Measurements from ENCODE around the gene CXXC4.

Gene CXXC4

GRCh38 chr4:104530426-104530825 is 35.7 kb upstream of the CXXC4 start:
- no peak for ATAC-seq
- TF ChIP-seq CREB5 (CRISPR knock-in tag; IDR thresholded peaks at IDR 0.05; ENCODE audit: low read depth) = no peak
- TF ChIP-seq ZNF565 (CRISPR knock-in tag; conservative IDR thresholded peaks at IDR 0.05; ENCODE audit: low read depth) = no peak
- no peak for TF ChIP-seq CSRNP3 (CRISPR knock-in tag; IDR thresholded peaks at IDR 0.05)
- TF ChIP-seq ZNF8 (CRISPR knock-in tag; IDR thresholded peaks at IDR 0.05) = no peak
- TF ChIP-seq ZC3H10 (CRISPR knock-in tag; IDR thresholded peaks at IDR 0.05) = no peak
- no peak for TF ChIP-seq ISL1 (CRISPR knock-in tag; IDR thresholded peaks at IDR 0.05)
- TF ChIP-seq ZNF70 (CRISPR knock-in tag; IDR thresholded peaks at IDR 0.05) = no peak
- TF ChIP-seq BACH2 (CRISPR knock-in tag; IDR thresholded peaks at IDR 0.05; ENCODE audit: borderline replicate concordance) = no peak
- TF ChIP-seq POU6F1 (CRISPR knock-in tag; IDR thresholded peaks at IDR 0.05; ENCODE audit: borderline replicate concordance, low read depth) = no peak
- TF ChIP-seq, protein P1, sequence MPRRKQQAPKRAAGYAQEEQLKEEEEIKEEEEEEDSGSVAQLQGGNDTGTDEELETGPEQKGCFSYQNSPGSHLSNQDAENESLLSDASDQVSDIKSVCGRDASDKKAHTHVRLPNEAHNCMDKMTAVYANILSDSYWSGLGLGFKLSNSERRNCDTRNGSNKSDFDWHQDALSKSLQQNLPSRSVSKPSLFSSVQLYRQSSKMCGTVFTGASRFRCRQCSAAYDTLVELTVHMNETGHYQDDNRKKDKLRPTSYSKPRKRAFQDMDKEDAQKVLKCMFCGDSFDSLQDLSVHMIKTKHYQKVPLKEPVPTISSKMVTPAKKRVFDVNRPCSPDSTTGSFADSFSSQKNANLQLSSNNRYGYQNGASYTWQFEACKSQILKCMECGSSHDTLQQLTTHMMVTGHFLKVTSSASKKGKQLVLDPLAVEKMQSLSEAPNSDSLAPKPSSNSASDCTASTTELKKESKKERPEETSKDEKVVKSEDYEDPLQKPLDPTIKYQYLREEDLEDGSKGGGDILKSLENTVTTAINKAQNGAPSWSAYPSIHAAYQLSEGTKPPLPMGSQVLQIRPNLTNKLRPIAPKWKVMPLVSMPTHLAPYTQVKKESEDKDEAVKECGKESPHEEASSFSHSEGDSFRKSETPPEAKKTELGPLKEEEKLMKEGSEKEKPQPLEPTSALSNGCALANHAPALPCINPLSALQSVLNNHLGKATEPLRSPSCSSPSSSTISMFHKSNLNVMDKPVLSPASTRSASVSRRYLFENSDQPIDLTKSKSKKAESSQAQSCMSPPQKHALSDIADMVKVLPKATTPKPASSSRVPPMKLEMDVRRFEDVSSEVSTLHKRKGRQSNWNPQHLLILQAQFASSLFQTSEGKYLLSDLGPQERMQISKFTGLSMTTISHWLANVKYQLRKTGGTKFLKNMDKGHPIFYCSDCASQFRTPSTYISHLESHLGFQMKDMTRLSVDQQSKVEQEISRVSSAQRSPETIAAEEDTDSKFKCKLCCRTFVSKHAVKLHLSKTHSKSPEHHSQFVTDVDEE (CRISPR knock-in tag; IDR thresholded peaks at IDR 0.05) = no peak

DNA sequence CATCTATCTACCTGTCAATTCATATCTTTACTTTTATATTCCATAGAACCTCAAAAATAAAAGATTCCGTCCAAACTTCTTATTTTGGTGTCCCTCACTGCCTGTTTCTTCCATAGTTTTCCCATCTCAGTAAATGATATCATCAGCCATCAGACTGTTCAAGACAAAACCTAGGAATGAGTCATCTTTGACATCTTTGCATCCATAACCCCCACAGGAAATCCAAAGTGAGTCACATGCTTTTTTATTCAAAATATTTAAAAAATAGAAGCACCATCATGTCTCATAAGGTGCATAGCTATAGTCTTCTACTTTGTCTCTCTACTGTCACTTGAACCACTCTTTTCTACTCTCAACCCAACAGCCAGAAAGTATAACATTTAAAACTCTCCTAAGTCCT is 29.9 kb upstream of the CXXC4 start:
- TF ChIP-seq CSRNP3 (CRISPR knock-in tag; IDR thresholded peaks at IDR 0.05) (no peak), OSR1 (CRISPR knock-in tag; IDR thresholded peaks at IDR 0.05) (no peak), ZNF70 (CRISPR knock-in tag; IDR thresholded peaks at IDR 0.05) (no peak), GLIS3 (CRISPR knock-in tag; IDR thresholded peaks at IDR 0.05) (no peak), ISL1 (CRISPR knock-in tag; IDR thresholded peaks at IDR 0.05) (no peak), CREB5 (CRISPR knock-in tag; IDR thresholded peaks at IDR 0.05; ENCODE audit: low read depth) (no peak), PPARA (CRISPR knock-in tag; IDR thresholded peaks at IDR 0.05; ENCODE audit: borderline replicate concordance) (no peak), ZC3H10 (CRISPR knock-in tag; IDR thresholded peaks at IDR 0.05) (no peak), ZFP30 (CRISPR knock-in tag; IDR thresholded peaks at IDR 0.05) (no peak), ZNF8 (CRISPR knock-in tag; IDR thresholded peaks at IDR 0.05) (no peak), BACH2 (CRISPR knock-in tag; IDR thresholded peaks at IDR 0.05; ENCODE audit: borderline replicate concordance) (no peak), ESRRG (CRISPR knock-in tag; IDR thresholded peaks at IDR 0.05) (no peak)
- TF ChIP-seq, protein P1 (CRISPR knock-in tag; IDR thresholded peaks at IDR 0.05) = no peak

More for the DNA sequence above, 29.9 kb upstream of the CXXC4 start:
- no peak for ATAC-seq
